ENCODE data around the gene KCNH5. TPM values are rescaled to one million over a fixed set of nuclear protein-coding genes. Genes with fewer than 3 reads are reported as not detected.

Gene KCNH5
- total and polyA plus RNA-seq, 9 of the 15 experiments (the other 6 are each of a cell fraction or from before 2014, with no cell fraction given), result 1.1 to 2.4 (median 1.4) TPM

DNA sequence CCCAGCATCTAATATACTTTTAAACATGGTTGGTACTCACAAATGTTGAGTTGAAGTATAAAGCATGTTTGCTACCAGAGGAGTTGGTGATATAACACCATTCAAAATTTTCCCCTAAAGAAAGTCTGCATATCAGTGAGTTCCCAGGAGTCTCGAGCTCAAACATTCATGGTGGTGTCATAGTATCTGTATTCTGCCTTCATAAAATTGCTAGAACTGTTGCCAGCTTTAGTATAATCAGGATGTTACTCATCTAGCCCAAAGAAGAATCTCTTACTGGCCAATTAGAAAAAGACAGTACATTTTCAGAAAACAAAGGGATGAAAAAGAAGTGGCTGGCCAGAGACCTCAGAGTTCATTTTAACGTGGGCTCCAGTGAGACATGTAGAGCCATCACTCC lies 374.7 kb downstream of the KCNH5 start (continued):
- TF ChIP-seq CBFA2T3 (IDR thresholded peaks at IDR 0.05), result no peak
- TF ChIP-seq KAT2B (IDR thresholded peaks at IDR 0.05; ENCODE audit: low read depth, low read length), result no peak
- TF ChIP-seq ZNF217 (CRISPR knock-in tag; IDR thresholded peaks at IDR 0.05), result no peak
- TF ChIP-seq HNRNPL (IDR thresholded peaks at IDR 0.05; ENCODE audit: low read depth, low read length), result no peak
- no peak for TF ChIP-seq TOE1 (IDR thresholded peaks at IDR 0.05; ENCODE audit: borderline replicate concordance)
- no peak for TF ChIP-seq TOE1 (CRISPR knock-in tag; IDR thresholded peaks at IDR 0.05; ENCODE audit: borderline replicate concordance, low read depth)
- no peak for TF ChIP-seq ZNF444 (CRISPR knock-in tag; IDR thresholded peaks at IDR 0.05)
- TF ChIP-seq RB1 (IDR thresholded peaks at IDR 0.05; ENCODE audit: low read depth), result no peak

GRCh38 chr14:62667421-62667914 lies 377.8 kb downstream of the KCNH5 start:
- H3K4me3 ChIP-seq, result no peak overlapping the region
- H3K9me1 ChIP-seq (ENCODE audit: control insufficient read depth, insufficient read depth, low read length), result no peaks in the 10 kb centered on the region
- WGBS (ENCODE audit: insufficient coverage, low coverage, missing lambda C conversion rate), result 0% methylated on average over 4 of the region's 4 CpGs
- no peak for FAIRE-seq
- DNase-seq (ENCODE audit: extremely low read depth in 1 of 4, low spot score in 3 of 4), result no peak
- ChIA-PET CTCF (ENCODE audit: low intra/inter-chr PET ratio) (no interaction called here), POLR2A (no interaction called here)
- no TSS peak for BruUV-seq (replicated peaks)
- H3K27me3 ChIP-seq (ENCODE audit: control insufficient read depth in 2 of 2, insufficient read depth in 2 of 2, low read length in 2 of 2), result no peaks in the 10 kb centered on the region
- H3K79me2 ChIP-seq (ENCODE audit: control insufficient read depth, insufficient read depth, low read length), result no peaks in the 10 kb centered on the region
- no peaks in the 10 kb centered on the region for H3K9me3 ChIP-seq (replicated peaks; ENCODE audit: control insufficient read depth, insufficient read depth, low read depth, low read length)
- no peaks in the 10 kb centered on the region for H4K20me1 ChIP-seq (replicated peaks; ENCODE audit: control insufficient read depth, insufficient read depth, low read length)
- no peak for ATAC-seq
- no peak overlapping the region for H2AFZ ChIP-seq (ENCODE audit: low read depth, low read length)
- TF ChIP-seq ZNF41 (CRISPR knock-in tag; conservative IDR thresholded peaks at IDR 0.05) (no peak), SETDB1 (IDR thresholded peaks at IDR 0.05; ENCODE audit: low read length) (no peak), GTF2B (IDR thresholded peaks at IDR 0.05; ENCODE audit: extremely low read depth, insufficient read length) (no peak), ZNF408 (CRISPR knock-in tag; IDR thresholded peaks at IDR 0.05; ENCODE audit: low read depth) (no peak), ETV6 (IDR thresholded peaks at IDR 0.05; ENCODE audit: borderline replicate concordance in 1 of 2, low read depth in 2 of 2, low read length in 1 of 2) (no peak), ETV6 (CRISPR knock-in tag; IDR thresholded peaks at IDR 0.05; ENCODE audit: borderline replicate concordance) (no peak), ZFX (CRISPR knock-in tag; IDR thresholded peaks at IDR 0.05) (no peak)
- TF ChIP-seq, protein P1, sequence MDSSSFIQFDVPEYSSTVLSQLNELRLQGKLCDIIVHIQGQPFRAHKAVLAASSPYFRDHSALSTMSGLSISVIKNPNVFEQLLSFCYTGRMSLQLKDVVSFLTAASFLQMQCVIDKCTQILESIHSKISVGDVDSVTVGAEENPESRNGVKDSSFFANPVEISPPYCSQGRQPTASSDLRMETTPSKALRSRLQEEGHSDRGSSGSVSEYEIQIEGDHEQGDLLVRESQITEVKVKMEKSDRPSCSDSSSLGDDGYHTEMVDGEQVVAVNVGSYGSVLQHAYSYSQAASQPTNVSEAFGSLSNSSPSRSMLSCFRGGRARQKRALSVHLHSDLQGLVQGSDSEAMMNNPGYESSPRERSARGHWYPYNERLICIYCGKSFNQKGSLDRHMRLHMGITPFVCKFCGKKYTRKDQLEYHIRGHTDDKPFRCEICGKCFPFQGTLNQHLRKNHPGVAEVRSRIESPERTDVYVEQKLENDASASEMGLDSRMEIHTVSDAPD (CRISPR knock-in tag; IDR thresholded peaks at IDR 0.05), result no peak
- no peaks in the 10 kb centered on the region for H3K36me3 ChIP-seq (ENCODE audit: control insufficient read depth, insufficient read depth, low read length)
- in situ Hi-C loops (cut with MboI) (no loop called here), intact Hi-C loops (cut with micrococcal nuclease) (no loop called here)
- no peak overlapping the region for H3K9ac ChIP-seq (ENCODE audit: insufficient read depth in 1 of 2, low read depth in 2 of 2, low read length in 2 of 2)
- H3K27ac ChIP-seq (ENCODE audit: extremely low read depth, low read depth, low read length), result no peak overlapping the region
- no peak overlapping the region for H3K4me2 ChIP-seq (ENCODE audit: insufficient read depth, low read length)
- no peaks in the 10 kb centered on the region for H3K4me1 ChIP-seq (replicated peaks in 1 of 2; ENCODE audit: control insufficient read depth in 2 of 2, insufficient read depth in 2 of 2, low read length in 2 of 2)
